Measurements from ENCODE around the gene PCGF1.

PCGF1 gene

GRCh38 chr2:74530239-74531187 is 23.0 kb upstream of the PCGF1 start:
- no peak for TF ChIP-seq CTCF (IDR thresholded peaks at IDR 0.05)
- peaks cover 45% of the 10 kb centered on the region for H3K36me3 ChIP-seq

GRCh38 chr2:74529357-74530238 is 22.1 kb upstream of the PCGF1 start, which contains the start of the genes AUP1 and HTRA2:
Gene AUP1, minus strand, starts transcription at chr2:74529706. Its CDS starts 77 bp downstream, at chr2:74529629.
Gene HTRA2, plus strand, starts transcription at chr2:74529933. Its CDS starts 74 bp downstream, at chr2:74530007.
- H3K9me3 ChIP-seq = no peaks in the 10 kb centered on the region
- H3K36me3 ChIP-seq = peaks cover 46% of the 10 kb centered on the region
- TF ChIP-seq CTCF (IDR thresholded peaks at IDR 0.05) = peak; percentile 37
- H3K27me3 ChIP-seq = no peaks in the 10 kb centered on the region
- peaks cover 32 to 33% of the 10 kb centered on the region in 2 experiments for H3K4me1 ChIP-seq (ENCODE audit: control insufficient read depth in 1 of 2, insufficient read depth in 1 of 2, low read depth in 1 of 2, low read length in 1 of 2)
- peak within 1 kb of the TSS; percentile 94 for H3K27ac ChIP-seq
- H3K4me3 ChIP-seq (ENCODE audit: low read depth in 1 of 2, low read length in 1 of 2) = peak within 1 kb of the TSS; percentile 74 to 97

More at GRCh38 chr2:74530239-74531187, 23.0 kb upstream of the PCGF1 start:
- peak overlapping the region; percentile 94 for H3K27ac ChIP-seq
- peak overlapping the region; percentile 74 to 97 for H3K4me3 ChIP-seq (ENCODE audit: low read depth in 1 of 2, low read length in 1 of 2)
- peaks cover 32 to 33% of the 10 kb centered on the region in 2 experiments for H3K4me1 ChIP-seq (ENCODE audit: control insufficient read depth in 1 of 2, insufficient read depth in 1 of 2, low read depth in 1 of 2, low read length in 1 of 2)
- H3K9me3 ChIP-seq = no peaks in the 10 kb centered on the region
- H3K27me3 ChIP-seq = no peaks in the 10 kb centered on the region

- TF ChIP-seq CTCF (IDR thresholded peaks at IDR 0.05) = no peak
- Histone ChIP-seq H3K9me3 (no peaks in the 10 kb centered on the region), H3K4me1 (ENCODE audit: control insufficient read depth in 1 of 2, insufficient read depth in 1 of 2, low read depth in 1 of 2, low read length in 1 of 2) (peaks cover 32 to 33% of the 10 kb centered on the region in 2 experiments), H3K4me3 (ENCODE audit: low read depth in 1 of 2, low read length in 1 of 2) (peak overlapping the region; percentile 74 to 97), H3K27me3 (no peaks in the 10 kb centered on the region), H3K36me3 (peaks cover 39% of the 10 kb centered on the region), H3K27ac (peak overlapping the region; percentile 94)
Observed at GRCh38 chr2:74528600-74529356, 21.3 kb upstream of the PCGF1 start.

- H3K4me1 ChIP-seq (ENCODE audit: control insufficient read depth in 1 of 2, insufficient read depth in 1 of 2, low read depth in 1 of 2, low read length in 1 of 2) = peaks cover 32 to 33% of the 10 kb centered on the region in 2 experiments
- peaks cover 7% of the 10 kb centered on the region for H3K27me3 ChIP-seq
- H3K36me3 ChIP-seq = peaks cover 29% of the 10 kb centered on the region
- no peak overlapping the region for H3K4me3 ChIP-seq (ENCODE audit: low read depth in 1 of 2, low read length in 1 of 2)
- no peaks in the 10 kb centered on the region for H3K9me3 ChIP-seq
- TF ChIP-seq CTCF (IDR thresholded peaks at IDR 0.05) = no peak
- H3K27ac ChIP-seq = no peak overlapping the region
Observed at GRCh38 chr2:74527741-74528140, 20.2 kb upstream of the PCGF1 start.

Data from neutrophil (primary cell).